B cell (primary cell): ENCODE results near the gene NATD1. TPM values are rescaled to one million over a fixed set of nuclear protein-coding genes. Genes with fewer than 3 reads are reported as not detected.

Experiments
- ATAC-seq: fragments of 200-7000 bp; cut with Tn5 transposase; one replicate; pipeline ENCODE4 v1.10.0; 2021; ENCODE audit warnings: low read depth, mild to moderate bottlenecking, moderate number of reproducible peaks, moderate library complexity
- CTCF ChIA-PET: fragments of 350-600 bp; sonication (Branson Sonifier 250); formaldehyde crosslinking; loops from one replicate; lab custom pipeline; 2021; ENCODE audit warnings: antibody characterized with exemption, inconsistent platforms; lab: Charles Lee
- POLR2A ChIA-PET: fragments of 350-600 bp; sonication (Branson Sonifier 250); formaldehyde crosslinking; loops from one replicate; lab custom pipeline; 2021; ENCODE audit warnings: antibody characterized with exemption; lab: Charles Lee
- DNase-seq: peaks from one replicate; pipeline ENCODE4 v3.0.0; 2013
- H2AFZ ChIP-seq: 2 replicates; pipeline ENCODE4 v1.6.1; 2012; ENCODE audit warnings: mild to moderate bottlenecking, low read depth, low read length; ENCODE audit not compliant: insufficient read depth, poor library complexity, severe bottlenecking
- H3K27ac ChIP-seq, 2 donors: 1 replicate in 1 of 2; 2 replicates in 1 of 2; pipeline ENCODE4 v1.5.1; 2012 to 2013; ENCODE audit warnings: low read length in 2 of 2, mild to moderate bottlenecking in 2 of 2, moderate library complexity in 1 of 2
- H3K27me3 ChIP-seq, 4 experiments: fragments of 200-600 bp in 1 of 4; sonication (generic) in 1 of 4; replicated peaks in 1 of 4; 1 replicate in 2 of 4; 2 replicates in 2 of 4; pipeline versions ENCODE4 v1.6.1 to v1.7.0; 2013 to 2016; ENCODE audit warnings: low read length in 3 of 4, mild to moderate bottlenecking in 2 of 4, mixed read lengths in 1 of 4, moderate library complexity in 1 of 4; ENCODE audit not compliant: insufficient read depth in 4 of 4, control insufficient read depth in 3 of 4; ENCODE audit errors: control extremely low read depth in 1 of 4
- H3K36me3 ChIP-seq, 2 experiments: replicated peaks in 1 of 2; 1 replicate in 1 of 2; 2 replicates in 1 of 2; pipeline versions ENCODE4 v1.6.1 to v1.7.1; 2013; ENCODE audit warnings: low read length in 1 of 2; ENCODE audit not compliant: insufficient read depth in 2 of 2, control insufficient read depth in 1 of 2; ENCODE audit errors: control extremely low read depth in 1 of 2, extremely low read depth in 1 of 2
- H3K4me1 ChIP-seq, 2 donors: fragments of 200-600 bp in 1 of 2; sonication (generic) in 1 of 2; 1 replicate in 1 of 2; 2 replicates in 1 of 2; pipeline versions ENCODE4 v1.5.1 to v1.6.1; 2013 to 2017; ENCODE audit warnings: low read length in 2 of 2; ENCODE audit not compliant: control insufficient read depth in 2 of 2, insufficient read depth in 2 of 2
- H3K4me2 ChIP-seq: replicated peaks from 2 replicates; pipeline ENCODE3; 2012; ENCODE audit warnings: mild to moderate bottlenecking, low read depth, low read length; ENCODE audit not compliant: poor library complexity, severe bottlenecking
- H3K4me3 ChIP-seq, 5 experiments: fragments of 200-600 bp in 1 of 5; sonication (generic) in 1 of 5; 1 replicate in 3 of 5; 2 replicates in 2 of 5; pipeline versions ENCODE4 v1.5.1 to v1.7.0; 2011 to 2016; ENCODE audit warnings: low read length in 4 of 5, mild to moderate bottlenecking in 4 of 5, low read depth in 2 of 5, control low read depth in 1 of 5, moderate library complexity in 1 of 5; ENCODE audit not compliant: insufficient read depth in 1 of 5; ENCODE audit errors: control extremely low read depth in 1 of 5, extremely low read depth in 1 of 5
- H3K79me2 ChIP-seq: fragments of 200-600 bp; sonication (generic); one replicate; pipeline ENCODE4 v1.6.0; 2016; ENCODE audit warnings: low read length; ENCODE audit not compliant: control insufficient read depth, insufficient read depth
- H3K9ac ChIP-seq: fragments of 200-600 bp; sonication (generic); 2 replicates; pipeline ENCODE4 v1.6.1; 2017; ENCODE audit warnings: mild to moderate bottlenecking, low read length, moderate library complexity
- H3K9me3 ChIP-seq, 3 donors: one replicate each; pipeline versions ENCODE4 v1.6.1 to v1.7.1; 2013; ENCODE audit warnings: low read length in 2 of 3; ENCODE audit not compliant: control insufficient read depth in 2 of 3, insufficient read depth in 1 of 3; ENCODE audit errors: control extremely low read depth in 1 of 3
- H4K20me1 ChIP-seq: 2 replicates; pipeline ENCODE4 v1.6.0; 2012; ENCODE audit warnings: mild to moderate bottlenecking, low read length; ENCODE audit not compliant: insufficient read depth, control insufficient read depth, poor library complexity, severe bottlenecking
- H3K27ac Mint-ChIP-seq: one replicate; pipeline ENCODE4 v1.8.0; 2021; ENCODE audit warnings: mixed read lengths
- H3K27me3 Mint-ChIP-seq: one replicate; pipeline ENCODE4 v1.8.0; 2021; ENCODE audit warnings: mixed read lengths
- H3K4me1 Mint-ChIP-seq: one replicate; pipeline ENCODE4 v1.8.0; 2021; ENCODE audit warnings: mixed read lengths
- H3K4me3 Mint-ChIP-seq: one replicate; pipeline ENCODE4 v1.8.0; 2021; ENCODE audit warnings: mixed read lengths
- H3K9me3 Mint-ChIP-seq: one replicate; pipeline ENCODE4 v1.8.0; 2022; ENCODE audit warnings: mixed read lengths; ENCODE audit not compliant: insufficient read depth
- CTCF ChIP-seq: fragments of 200-600 bp; IDR thresholded peaks from one replicate; pipeline ENCODE4 v1.8.0; 2022; ENCODE audit warnings: antibody characterized with exemption, mild to moderate bottlenecking
- EZH2 ChIP-seq: IDR thresholded peaks from 2 replicates; pipeline ENCODE4 v1.6.1; 2012; ENCODE audit warnings: borderline replicate concordance, low read depth, mild to moderate bottlenecking, moderate library complexity, low read length; ENCODE audit not compliant: insufficient read depth, poor library complexity, severe bottlenecking
- WGBS: methylation state at CpG from one replicate; pipeline ENCODE4 v1.1.5; 2013; ENCODE audit warnings: missing lambda C conversion rate; ENCODE audit not compliant: insufficient coverage; 5-methylcytosine and 5-hydroxymethylcytosine counted together
- intact Hi-C: fragments of 100-400 bp; cut with micrococcal nuclease; formaldehyde crosslinking; loops from one replicate; pipeline ENCODE4 v1.10.0; 2022
- polyA plus RNA-seq: library from polyadenylated mRNA; depleted of rRNA; stranded (reverse); fragments of >200 nt; gene quantifications from 2 replicates; pipeline ENCODE4 v1.2.3, GENCODE V29; 2012
- total RNA-seq, 2 donors: library from RNA; stranded (reverse); fragments of 120-200 nt in 1 of 2; gene quantifications; 1 replicate in 1 of 2; 2 replicates in 1 of 2; pipeline versions ENCODE4 v1.2.3 to v1.2.4, GENCODE V29; 2013 to 2022

NATD1 gene
- total and polyA plus RNA-seq, 2 donors (not counting 1 experiment from before 2014, with no cell fraction given) = 2.0 to 6.7 TPM

- Histone ChIP-seq H3K9ac (no peak overlapping the region), H3K9me3 (peaks cover 0 to 50% (median 0%) of the 10 kb centered on the region in 3 donors), H3K4me3 (no peak overlapping the region), H3K4me1 (no peaks in the 10 kb centered on the region), H3K79me2 (peaks cover 33% of the 10 kb centered on the region), H3K36me3 (peaks cover 0 to 68% of the 10 kb centered on the region in 2 experiments), H2AFZ (no peak overlapping the region), H3K4me2 (no peak overlapping the region), H4K20me1 (peaks cover 71% of the 10 kb centered on the region), H3K27ac (no peak overlapping the region), H3K27me3 (no peaks in the 10 kb centered on the region)
- ATAC-seq (no peak), DNase-seq (no peak)
- no peak overlapping the region for H3K4me3 Mint-ChIP-seq
- no peaks in the 10 kb centered on the region for H3K27me3 Mint-ChIP-seq
- H3K4me1 Mint-ChIP-seq = peaks cover 4% of the 10 kb centered on the region
- WGBS = 66% methylated on average over 7 of the region's 7 CpGs
- TF ChIP-seq CTCF (no peak), EZH2 (no peak)
- intact Hi-C loops = no loop called here
- POLR2A ChIA-PET = interaction anchor here (1.1 to 1.8 kb wide), 2 partner anchors 12 to 25 kb away, joined by 4 to 7 read pairs; no protein-coding TSS in a partner anchor
- CTCF ChIA-PET = interaction anchor here (0.7 to 1.0 kb wide), 2 partner anchors 20 to 183 kb away, joined by 4 read pairs; no protein-coding TSS in a partner anchor
- H3K9me3 Mint-ChIP-seq = no peaks in the 10 kb centered on the region
- H3K27ac Mint-ChIP-seq = no peak overlapping the region
Observed at GRCh38 chr17:21299981-21300600, 46.9 kb upstream of the NATD1 start.

- H3K9me3 ChIP-seq = peaks cover 0 to 48% (median 0%) of the 10 kb centered on the region in 3 donors
- TF ChIP-seq CTCF (no peak), EZH2 (no peak)
- no peak overlapping the region for H3K4me3 Mint-ChIP-seq
- DNase-seq (no peak), ATAC-seq (no peak)
- H3K4me3 ChIP-seq = no peak overlapping the region
- H3K27me3 ChIP-seq = no peaks in the 10 kb centered on the region
- H3K27ac ChIP-seq = no peak overlapping the region
- H3K27me3 Mint-ChIP-seq = no peaks in the 10 kb centered on the region
- ChIA-PET POLR2A (interaction anchor here (1.1 to 1.8 kb wide), 2 partner anchors 11 to 24 kb away, joined by 4 to 7 read pairs; no protein-coding TSS in a partner anchor), CTCF (interaction anchor here (0.7 to 1.0 kb wide), 3 partner anchors 19 to 214 kb away, joined by 3 to 4 read pairs (median 4); no protein-coding TSS in a partner anchor)
- peaks cover 77% of the 10 kb centered on the region for H4K20me1 ChIP-seq
- no peaks in the 10 kb centered on the region for H3K9me3 Mint-ChIP-seq
- H3K79me2 ChIP-seq = peaks cover 44% of the 10 kb centered on the region
- no peak overlapping the region for H2AFZ ChIP-seq
- intact Hi-C loops = no loop called here
- peaks cover 0 to 63% of the 10 kb centered on the region in 2 experiments for H3K36me3 ChIP-seq
- no peak overlapping the region for H3K9ac ChIP-seq
- H3K4me2 ChIP-seq = no peak overlapping the region
- no peaks in the 10 kb centered on the region for H3K4me1 ChIP-seq
- 59% methylated on average over 13 of the region's 13 CpGs for WGBS
- peaks cover 11% of the 10 kb centered on the region for H3K4me1 Mint-ChIP-seq
- H3K27ac Mint-ChIP-seq = peak overlapping the region; percentile 20
Observed at GRCh38 chr17:21298983-21299519, 45.8 kb upstream of the NATD1 start.
